HuH-7.5 (cell line): ENCODE results near the gene INSYN2B.

Experiments used
- DNase-seq: peaks from one replicate; pipeline ENCODE4 v3.0.0; 2011; ENCODE audit warnings: low spot score

Gene INSYN2B

GRCh38 chr5:169889572-169889971 lies 90.7 kb downstream of the INSYN2B start:
- DNase-seq: no peak

GRCh38 chr5:169886677-169887076 lies 93.6 kb downstream of the INSYN2B start:
- no peak for DNase-seq

GRCh38 chr5:169886033-169886432 lies 94.3 kb downstream of the INSYN2B start:
- DNase-seq: no peak

- DNase-seq: no peak
Measured at GRCh38 chr5:169881702-169882303, 98.5 kb downstream of the INSYN2B start.

- DNase-seq: no peak
Measured at GRCh38 chr5:169880785-169881184, 99.5 kb downstream of the INSYN2B start.

- no peak for DNase-seq
Measured at GRCh38 chr5:169880012-169880663, 100.2 kb downstream of the INSYN2B start.

- no peak for DNase-seq
Measured at GRCh38 chr5:169876386-169876785, 103.9 kb downstream of the INSYN2B start.

- DNase-seq: no peak
Measured at GRCh38 chr5:169875731-169876130, 104.6 kb downstream of the INSYN2B start.

GRCh38 chr5:169875091-169875728 lies 105.1 kb downstream of the INSYN2B start:
- DNase-seq: no peak

- DNase-seq: no peak
Measured at GRCh38 chr5:169874621-169875020, 105.7 kb downstream of the INSYN2B start.

- DNase-seq: no peak
Measured at GRCh38 chr5:169873642-169874041, 106.7 kb downstream of the INSYN2B start.

GRCh38 chr5:169871826-169872490 lies 108.3 kb downstream of the INSYN2B start:
- no peak for DNase-seq

GRCh38 chr5:169870211-169870610 lies 110.1 kb downstream of the INSYN2B start:
- no peak for DNase-seq

- DNase-seq: no peak
Measured at GRCh38 chr5:169869066-169869465, 111.2 kb downstream of the INSYN2B start.

- no peak for DNase-seq
Measured at GRCh38 chr5:169867347-169867746, 112.9 kb downstream of the INSYN2B start.

GRCh38 chr5:169864483-169864882 lies 115.8 kb downstream of the INSYN2B start:
- DNase-seq: no peak

- DNase-seq: no peak
Measured at GRCh38 chr5:169862391-169862811, 117.9 kb downstream of the INSYN2B start.

- DNase-seq: no peak
Measured at GRCh38 chr5:169861934-169862333, 118.4 kb downstream of the INSYN2B start.

- DNase-seq: no peak
Measured at GRCh38 chr5:169861433-169861832, 118.9 kb downstream of the INSYN2B start.

- no peak for DNase-seq
Measured at GRCh38 chr5:169860585-169860984, 119.7 kb downstream of the INSYN2B start.

GRCh38 chr5:169856571-169856970 lies 123.7 kb downstream of the INSYN2B start:
- no peak for DNase-seq

GRCh38 chr5:169851321-169851850 lies 128.9 kb downstream of the INSYN2B start:
- DNase-seq: no peak

- DNase-seq: no peak
Measured at GRCh38 chr5:169850409-169850808, 129.9 kb downstream of the INSYN2B start.
